Nephron progenitor cell (in vitro differentiated cells): ENCODE measurements around the gene CCT3.
"Not testable (repeated sequence)": the region's sequence is repeated elsewhere in the genome, so short reads cannot be mapped to it uniquely, and the experiment has no call there.

Experiments
- DNase-seq: peaks from one replicate; pipeline ENCODE4 v3.0.0; 2021
- H3K27ac Mint-ChIP-seq: 2 replicates; pipeline ENCODE4 v1.8.0; 2021; ENCODE audit warnings: mild to moderate bottlenecking, moderate library complexity, mixed read lengths
- H3K27me3 Mint-ChIP-seq: 2 replicates; pipeline ENCODE4 v1.8.0; 2021; ENCODE audit warnings: mild to moderate bottlenecking, low read depth, mixed read lengths; ENCODE audit not compliant: poor library complexity
- H3K36me3 Mint-ChIP-seq: 2 replicates; pipeline ENCODE4 v1.8.0; 2021; ENCODE audit warnings: low read depth, mixed read lengths
- H3K4me1 Mint-ChIP-seq: 2 replicates; pipeline ENCODE4 v1.8.0; 2021; ENCODE audit warnings: mixed read lengths
- H3K4me3 Mint-ChIP-seq: 2 replicates; pipeline ENCODE4 v1.8.0; 2021; ENCODE audit warnings: mild to moderate bottlenecking, moderate library complexity, mixed read lengths
- H3K9me3 Mint-ChIP-seq: 2 replicates; pipeline ENCODE4 v1.8.0; 2021; ENCODE audit warnings: mild to moderate bottlenecking, moderate library complexity, mixed read lengths
- TF ChIP-seq, protein P1 (sequence below): fragments of 200-600 bp; sonication (generic); IDR thresholded peaks from 2 replicates; pipeline ENCODE4 v1.5.0; 2021; ENCODE audit warnings: antibody characterized with exemption

Gene CCT3

DNA sequence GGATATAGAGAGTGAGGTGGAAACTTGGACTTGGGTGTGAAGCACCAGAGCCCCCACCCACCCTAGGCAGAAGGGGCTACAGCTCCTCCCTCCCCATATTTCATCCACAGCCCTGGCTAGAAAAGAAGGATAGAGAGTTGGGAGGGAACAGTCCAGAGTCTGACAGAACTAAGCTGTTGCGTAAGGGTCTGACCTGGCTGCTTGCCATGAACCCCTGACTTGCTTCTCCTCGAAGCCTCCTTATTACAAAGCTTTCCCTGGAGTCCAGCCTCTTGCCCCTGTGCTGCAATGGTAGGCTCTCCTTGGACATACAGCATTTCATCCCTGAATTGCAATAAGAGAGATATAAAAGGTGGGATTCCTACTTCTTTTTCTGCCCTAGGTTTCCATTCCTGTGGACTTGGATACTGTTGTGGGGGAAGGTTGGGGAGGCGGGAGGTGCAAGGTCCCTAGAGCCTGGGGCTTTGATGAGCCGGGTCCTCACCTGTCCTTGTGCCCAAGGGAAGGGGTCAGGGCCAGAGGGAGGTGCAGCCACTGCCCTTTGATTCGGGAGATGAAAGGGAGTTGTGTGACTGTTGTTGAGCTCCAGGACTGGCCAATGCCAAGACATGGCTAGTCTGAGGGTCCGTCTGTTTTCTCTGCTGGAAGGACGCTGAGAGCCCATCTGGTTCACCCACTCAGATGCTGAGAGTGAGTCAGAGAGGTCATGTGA is 33.6 kb upstream of the CCT3 start:
- Mint-ChIP-seq H3K27ac (no peak overlapping the region), H3K4me1 (peaks cover 8% of the 10 kb centered on the region), H3K27me3 (peaks cover 84% of the 10 kb centered on the region), H3K4me3 (no peak overlapping the region), H3K36me3 (no peaks in the 10 kb centered on the region), H3K9me3 (no peaks in the 10 kb centered on the region)
- TF ChIP-seq, protein P1, sequence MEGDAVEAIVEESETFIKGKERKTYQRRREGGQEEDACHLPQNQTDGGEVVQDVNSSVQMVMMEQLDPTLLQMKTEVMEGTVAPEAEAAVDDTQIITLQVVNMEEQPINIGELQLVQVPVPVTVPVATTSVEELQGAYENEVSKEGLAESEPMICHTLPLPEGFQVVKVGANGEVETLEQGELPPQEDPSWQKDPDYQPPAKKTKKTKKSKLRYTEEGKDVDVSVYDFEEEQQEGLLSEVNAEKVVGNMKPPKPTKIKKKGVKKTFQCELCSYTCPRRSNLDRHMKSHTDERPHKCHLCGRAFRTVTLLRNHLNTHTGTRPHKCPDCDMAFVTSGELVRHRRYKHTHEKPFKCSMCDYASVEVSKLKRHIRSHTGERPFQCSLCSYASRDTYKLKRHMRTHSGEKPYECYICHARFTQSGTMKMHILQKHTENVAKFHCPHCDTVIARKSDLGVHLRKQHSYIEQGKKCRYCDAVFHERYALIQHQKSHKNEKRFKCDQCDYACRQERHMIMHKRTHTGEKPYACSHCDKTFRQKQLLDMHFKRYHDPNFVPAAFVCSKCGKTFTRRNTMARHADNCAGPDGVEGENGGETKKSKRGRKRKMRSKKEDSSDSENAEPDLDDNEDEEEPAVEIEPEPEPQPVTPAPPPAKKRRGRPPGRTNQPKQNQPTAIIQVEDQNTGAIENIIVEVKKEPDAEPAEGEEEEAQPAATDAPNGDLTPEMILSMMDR, result no peak
- no peak for DNase-seq

DNA sequence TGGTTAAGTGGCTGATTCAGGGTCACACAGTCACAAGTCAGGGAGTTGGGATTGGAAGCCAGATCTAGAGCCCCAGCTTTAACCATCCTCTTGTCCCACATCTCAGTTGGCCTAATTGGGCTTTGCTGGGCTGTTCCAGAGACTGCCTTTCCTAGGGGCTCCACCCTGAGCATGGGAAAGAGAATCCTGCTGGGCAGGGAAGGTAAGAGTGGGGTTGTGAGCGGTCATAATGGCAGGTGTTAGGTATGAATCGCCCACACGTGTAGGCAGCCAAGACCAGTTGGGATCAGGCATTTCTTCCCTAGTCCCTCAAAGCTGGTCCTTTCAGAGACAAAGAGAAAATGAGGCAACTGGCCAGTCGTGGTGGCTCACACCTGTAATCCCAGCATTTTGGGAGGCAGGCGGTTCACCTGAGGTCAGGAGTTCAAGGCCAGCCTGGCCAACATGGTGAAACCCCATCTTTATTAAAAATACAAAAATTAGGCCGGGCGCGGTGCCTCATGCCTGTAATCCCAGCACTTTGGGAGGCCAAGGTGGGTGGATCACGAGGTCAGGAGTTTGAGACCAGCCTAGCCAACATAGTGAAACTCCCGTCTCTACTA is 31.7 kb upstream of the CCT3 start:
- H3K27me3 Mint-ChIP-seq, result peaks cover 84% of the 10 kb centered on the region
- peak overlapping the region; percentile 68 for H3K4me3 Mint-ChIP-seq
- H3K27ac Mint-ChIP-seq, result not testable (repeated sequence)

DNA sequence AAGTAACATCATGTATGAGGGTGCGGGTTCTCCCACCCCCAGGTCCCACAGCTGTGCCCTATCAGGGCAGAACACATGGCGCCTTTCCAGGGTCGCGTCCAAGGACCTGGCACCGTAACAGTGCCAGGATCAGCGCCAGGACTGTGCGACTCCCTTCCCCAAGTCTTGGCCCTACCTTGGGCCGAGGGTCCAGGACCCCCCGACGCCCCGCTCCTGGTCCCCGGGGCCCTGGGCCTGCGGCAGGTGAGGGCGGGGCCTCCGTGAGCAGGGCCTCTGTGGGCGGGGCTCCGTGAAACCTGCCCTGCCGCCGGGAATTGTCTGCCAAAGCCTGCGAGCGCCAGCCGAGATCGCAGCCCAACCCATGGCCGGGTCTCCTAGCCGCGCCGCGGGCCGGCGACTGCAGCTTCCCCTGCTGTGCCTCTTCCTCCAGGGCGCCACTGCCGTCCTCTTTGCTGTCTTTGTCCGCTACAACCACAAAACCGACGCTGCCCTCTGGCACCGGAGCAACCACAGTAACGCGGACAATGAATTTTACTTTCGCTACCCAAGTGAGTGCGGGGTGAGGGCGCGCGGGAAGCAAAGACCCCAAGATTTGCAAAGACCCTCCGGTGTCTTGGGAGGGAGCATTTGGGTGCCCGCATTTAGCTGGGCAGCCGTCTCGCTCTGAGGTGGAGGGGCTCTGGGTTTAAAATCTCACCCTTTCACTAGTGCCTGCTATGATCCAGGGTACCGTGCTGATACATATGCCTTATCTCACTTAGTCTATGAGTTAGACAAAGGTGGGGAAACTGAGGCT is 31.0 kb upstream of the CCT3 start, which contains the start of gene RHBG:
Gene RHBG (plus strand): TSS at position 323 of the 796 bp plus-strand sequence. CDS start 39 bp downstream, at position 362.
- DNase-seq, result peak; percentile 56
- peaks cover 18% of the 10 kb centered on the region for H3K4me1 Mint-ChIP-seq
- H3K4me3 Mint-ChIP-seq, result peak within 1 kb of the TSS; percentile 68
- H3K9me3 Mint-ChIP-seq, result no peaks in the 10 kb centered on the region
- TF ChIP-seq, protein P1, result no peak
- H3K27me3 Mint-ChIP-seq, result peaks cover 84% of the 10 kb centered on the region
- H3K27ac Mint-ChIP-seq, result no peak within 1 kb of the TSS
- H3K36me3 Mint-ChIP-seq, result no peaks in the 10 kb centered on the region

More for the DNA sequence above, 31.7 kb upstream of the CCT3 start:
- H3K36me3 Mint-ChIP-seq, DNase-seq, H3K9me3 Mint-ChIP-seq: not testable (repeated sequence)
- H3K4me1 Mint-ChIP-seq, result peaks cover 13% of the 10 kb centered on the region

DNA sequence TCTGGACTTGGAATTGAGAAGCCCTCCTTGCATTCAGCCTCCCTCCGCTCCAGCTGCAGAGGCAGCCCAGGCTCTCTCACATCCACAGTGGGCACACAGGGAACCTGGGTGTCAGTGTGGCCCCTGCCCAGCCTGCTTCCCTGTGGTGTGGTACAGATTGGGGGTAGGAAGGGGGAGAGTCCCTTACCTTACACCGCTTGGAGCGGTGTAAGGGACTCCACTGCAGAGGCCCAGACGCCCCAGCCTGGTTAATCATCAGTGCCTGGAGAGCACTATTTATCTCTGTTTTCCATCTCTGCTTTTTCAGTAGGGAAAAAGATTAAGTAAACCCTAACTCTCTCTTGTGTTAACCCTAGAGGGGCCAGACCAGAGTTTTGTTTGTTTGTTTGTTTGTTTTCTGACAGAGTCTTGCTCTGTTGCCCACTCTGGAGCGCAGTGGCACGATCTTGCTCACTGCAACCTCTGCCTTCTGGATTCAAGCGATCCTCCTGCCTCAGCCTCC is 30.1 kb upstream of the CCT3 start:
- Mint-ChIP-seq H3K4me1 (peaks cover 18% of the 10 kb centered on the region), H3K4me3 (no peak overlapping the region), H3K9me3 (no peaks in the 10 kb centered on the region), H3K36me3 (no peaks in the 10 kb centered on the region), H3K27me3 (peaks cover 82% of the 10 kb centered on the region), H3K27ac (no peak overlapping the region)
- DNase-seq, result no peak
- TF ChIP-seq, protein P1, result no peak

DNA sequence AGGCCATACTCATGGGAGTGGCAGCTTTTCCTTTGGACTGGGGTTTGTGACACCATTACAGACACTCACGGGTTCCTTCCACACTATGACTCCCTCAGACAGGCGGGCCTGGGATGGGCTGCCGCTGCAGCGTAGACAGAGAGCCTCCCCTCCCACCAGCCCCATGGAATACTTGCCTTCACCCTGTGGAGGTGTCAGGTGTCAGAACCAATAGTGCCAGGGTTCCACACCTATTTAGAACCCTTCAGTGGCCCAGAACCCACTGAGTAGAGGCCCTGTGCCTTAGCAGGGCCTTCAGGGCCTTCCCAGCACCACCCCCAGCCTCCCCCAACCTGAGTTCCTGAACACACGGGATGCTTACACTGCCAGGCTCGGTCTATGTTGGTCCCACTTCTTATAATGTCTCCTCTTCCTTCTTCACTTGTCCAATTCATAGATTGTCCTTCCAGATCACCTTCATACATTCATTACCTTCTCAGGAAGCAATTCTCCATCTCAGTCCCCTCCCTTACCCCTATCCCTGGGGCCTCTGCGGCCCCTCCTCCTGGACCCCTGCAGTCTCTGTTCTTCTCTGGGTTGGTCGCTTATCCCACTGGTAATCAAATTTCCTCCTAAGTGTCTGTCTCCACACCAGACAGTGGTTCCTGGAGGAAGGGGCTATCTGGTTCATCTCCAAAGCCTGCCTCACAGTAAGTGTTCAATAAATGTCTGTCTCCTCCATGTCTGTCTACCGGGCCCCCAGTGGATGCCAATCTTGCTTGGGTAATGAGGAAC is 29.5 kb upstream of the CCT3 start:
- Mint-ChIP-seq H3K4me1 (peaks cover 18% of the 10 kb centered on the region), H3K36me3 (no peaks in the 10 kb centered on the region), H3K4me3 (no peak overlapping the region), H3K27me3 (peaks cover 79% of the 10 kb centered on the region), H3K9me3 (no peaks in the 10 kb centered on the region), H3K27ac (peak overlapping the region; percentile 21)
- no peak for DNase-seq
- TF ChIP-seq, protein P1, result no peak
